Measurements from ENCODE around the gene IL22RA1. TPM values are rescaled to one million over a fixed set of nuclear protein-coding genes. Genes with fewer than 3 reads are reported as not detected.

Gene IL22RA1
- total and polyA plus RNA-seq, 10 of the 15 experiments (the other 5 are each of a cell fraction or from before 2014, with no cell fraction given) = not detected

DNA sequence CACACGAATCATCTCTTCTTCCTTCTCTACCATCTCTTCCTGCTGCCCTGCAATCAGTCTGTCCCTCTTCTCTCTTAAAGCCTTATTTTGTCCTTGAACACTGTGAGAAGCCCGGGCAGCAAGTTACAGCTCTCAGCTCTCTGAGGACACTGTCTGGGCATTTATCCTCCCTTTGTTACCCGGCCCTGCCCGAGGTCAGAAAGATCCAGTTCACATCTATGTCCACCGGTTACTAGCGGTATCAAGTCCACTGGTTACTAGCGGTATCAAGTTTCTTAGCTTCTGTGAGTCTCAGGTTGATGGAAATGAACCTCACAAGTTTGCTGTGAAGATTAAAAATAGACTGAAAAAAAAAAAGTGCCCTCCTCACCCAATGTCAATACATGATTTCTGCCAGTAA lies 25.3 kb upstream of the IL22RA1 start (continued):
- no peak for TF ChIP-seq FOXM1 (IDR thresholded peaks at IDR 0.05; ENCODE audit: low read depth, low read length)
- no peak for TF ChIP-seq ATF7 (IDR thresholded peaks at IDR 0.05; ENCODE audit: low read depth)

DNA sequence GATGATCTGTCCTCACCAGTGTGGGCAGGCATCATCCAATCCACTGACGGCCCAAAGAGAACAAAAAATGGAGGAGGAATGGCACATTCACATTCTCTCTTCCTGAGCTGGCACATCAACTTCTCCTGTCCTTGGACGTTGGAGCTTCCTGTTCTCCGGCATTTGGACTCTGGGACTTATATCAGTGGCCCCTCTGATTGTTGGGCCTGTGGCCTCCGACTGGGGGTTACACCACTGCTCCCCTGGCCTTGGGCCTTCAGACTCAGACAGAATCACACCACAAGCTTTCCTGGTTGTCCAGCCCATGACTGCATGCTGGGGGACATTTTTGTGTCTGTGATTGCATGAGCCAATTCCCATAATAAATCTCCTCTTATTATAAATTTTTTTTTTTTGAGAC lies 24.1 kb upstream of the IL22RA1 start:
- ATAC-seq (no peak), DNase-seq (ENCODE audit: low read depth, low spot score) (no peak), FAIRE-seq (no peak)
- 55% methylated on average over 4 of the region's 4 CpGs for WGBS (ENCODE audit: insufficient coverage, insufficient replicate concordance, low lambda C conversion rate, missing lambda C conversion rate)
- ChIA-PET RAD21 (ENCODE audit: unreplicated experiment) (no interaction called here), CTCF (interaction anchor here (1.0 kb wide), 1 partner anchor 32 kb away, joined by 4 read pairs; no protein-coding TSS in a partner anchor), SMC1A (ENCODE audit: uncharacterized antibody, unreplicated experiment) (interaction anchor here (1.2 kb wide), 1 partner anchor 194 kb away, joined by 3 read pairs; no protein-coding TSS in a partner anchor), POLR2A (no interaction called here)
- H3K36me3 ChIP-seq (ENCODE audit: control insufficient read depth in 2 of 2, insufficient read depth in 2 of 2, low read length in 1 of 2) = peaks cover 0 to 7% of the 10 kb centered on the region in 2 experiments; a peak in 1 of 4 replicates
- H3K9ac ChIP-seq (ENCODE audit: control insufficient read depth, insufficient read depth, low read length) = no peak overlapping the region
- in situ Hi-C loops (cut with MboI) = no loop called here
- no peaks in the 10 kb centered on the region for H3K9me3 ChIP-seq (replicated peaks; ENCODE audit: control insufficient read depth, insufficient read depth, low read length)
- no peaks in the 10 kb centered on the region for H4K20me1 ChIP-seq (ENCODE audit: control insufficient read depth, insufficient read depth)
- H3K27ac ChIP-seq (ENCODE audit: control insufficient read depth, insufficient read depth) = no peak overlapping the region
- no peaks in the 10 kb centered on the region for H3K4me1 ChIP-seq (ENCODE audit: control insufficient read depth, insufficient read depth, low read length)
- no peaks in the 10 kb centered on the region for H3K79me2 ChIP-seq (ENCODE audit: control insufficient read depth, insufficient read depth, low read length)
- intact Hi-C loops (cut with micrococcal nuclease; ENCODE audit: unreplicated experiment) = no loop called here
- H2AFZ ChIP-seq (ENCODE audit: control insufficient read depth, low read depth, low read length) = no peak overlapping the region
- no peak overlapping the region for H3K4me3 ChIP-seq
- H3K27me3 ChIP-seq (replicated peaks in 1 of 2; ENCODE audit: control insufficient read depth in 2 of 2, insufficient read depth in 2 of 2, low read length in 1 of 2) = no peaks in the 10 kb centered on the region
- BruUV-seq (replicated peaks) = no TSS peak
- H3K4me2 ChIP-seq (ENCODE audit: control insufficient read depth, insufficient read depth) = no peak overlapping the region
- no peak for TF ChIP-seq ZNF207 (IDR thresholded peaks at IDR 0.05; ENCODE audit: borderline replicate concordance)
- TF ChIP-seq, protein P1, sequence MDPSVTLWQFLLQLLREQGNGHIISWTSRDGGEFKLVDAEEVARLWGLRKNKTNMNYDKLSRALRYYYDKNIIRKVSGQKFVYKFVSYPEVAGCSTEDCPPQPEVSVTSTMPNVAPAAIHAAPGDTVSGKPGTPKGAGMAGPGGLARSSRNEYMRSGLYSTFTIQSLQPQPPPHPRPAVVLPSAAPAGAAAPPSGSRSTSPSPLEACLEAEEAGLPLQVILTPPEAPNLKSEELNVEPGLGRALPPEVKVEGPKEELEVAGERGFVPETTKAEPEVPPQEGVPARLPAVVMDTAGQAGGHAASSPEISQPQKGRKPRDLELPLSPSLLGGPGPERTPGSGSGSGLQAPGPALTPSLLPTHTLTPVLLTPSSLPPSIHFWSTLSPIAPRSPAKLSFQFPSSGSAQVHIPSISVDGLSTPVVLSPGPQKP (IDR thresholded peaks at IDR 0.05; ENCODE audit: low read depth, low read length) = no peak
- no peak for TF ChIP-seq POLR2A (IDR thresholded peaks at IDR 0.05; ENCODE audit: low read depth, low read length)
- no peak for TF ChIP-seq EZH2 (IDR thresholded peaks at IDR 0.05; ENCODE audit: borderline replicate concordance, control insufficient read depth, low read depth, low read length)
- no peak for TF ChIP-seq ZNF24 (IDR thresholded peaks at IDR 0.05)
- no peak for TF ChIP-seq ATF7 (IDR thresholded peaks at IDR 0.05; ENCODE audit: low read depth)
- TF ChIP-seq, protein P2, sequence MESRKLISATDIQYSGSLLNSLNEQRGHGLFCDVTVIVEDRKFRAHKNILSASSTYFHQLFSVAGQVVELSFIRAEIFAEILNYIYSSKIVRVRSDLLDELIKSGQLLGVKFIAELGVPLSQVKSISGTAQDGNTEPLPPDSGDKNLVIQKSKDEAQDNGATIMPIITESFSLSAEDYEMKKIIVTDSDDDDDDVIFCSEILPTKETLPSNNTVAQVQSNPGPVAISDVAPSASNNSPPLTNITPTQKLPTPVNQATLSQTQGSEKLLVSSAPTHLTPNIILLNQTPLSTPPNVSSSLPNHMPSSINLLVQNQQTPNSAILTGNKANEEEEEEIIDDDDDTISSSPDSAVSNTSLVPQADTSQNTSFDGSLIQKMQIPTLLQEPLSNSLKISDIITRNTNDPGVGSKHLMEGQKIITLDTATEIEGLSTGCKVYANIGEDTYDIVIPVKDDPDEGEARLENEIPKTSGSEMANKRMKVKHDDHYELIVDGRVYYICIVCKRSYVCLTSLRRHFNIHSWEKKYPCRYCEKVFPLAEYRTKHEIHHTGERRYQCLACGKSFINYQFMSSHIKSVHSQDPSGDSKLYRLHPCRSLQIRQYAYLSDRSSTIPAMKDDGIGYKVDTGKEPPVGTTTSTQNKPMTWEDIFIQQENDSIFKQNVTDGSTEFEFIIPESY (IDR thresholded peaks at IDR 0.05) = no peak
- TF ChIP-seq JUND (IDR thresholded peaks at IDR 0.05; ENCODE audit: low read depth, low read length) = no peak
- no peak for TF ChIP-seq NR2F1 (conservative IDR thresholded peaks at IDR 0.05)
- no peak for TF ChIP-seq RFX5 (IDR thresholded peaks at IDR 0.05; ENCODE audit: low read depth, low read length)
- TF ChIP-seq SUPT20H (IDR thresholded peaks at IDR 0.05; ENCODE audit: borderline replicate concordance, control insufficient read depth, low read depth, low read length) = no peak
- TF ChIP-seq, protein P3, sequence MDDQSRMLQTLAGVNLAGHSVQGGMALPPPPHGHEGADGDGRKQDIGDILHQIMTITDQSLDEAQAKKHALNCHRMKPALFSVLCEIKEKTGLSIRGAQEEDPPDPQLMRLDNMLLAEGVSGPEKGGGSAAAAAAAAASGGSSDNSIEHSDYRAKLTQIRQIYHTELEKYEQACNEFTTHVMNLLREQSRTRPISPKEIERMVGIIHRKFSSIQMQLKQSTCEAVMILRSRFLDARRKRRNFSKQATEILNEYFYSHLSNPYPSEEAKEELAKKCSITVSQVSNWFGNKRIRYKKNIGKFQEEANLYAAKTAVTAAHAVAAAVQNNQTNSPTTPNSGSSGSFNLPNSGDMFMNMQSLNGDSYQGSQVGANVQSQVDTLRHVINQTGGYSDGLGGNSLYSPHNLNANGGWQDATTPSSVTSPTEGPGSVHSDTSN (IDR thresholded peaks at IDR 0.05; ENCODE audit: insufficient replicate concordance, low read depth, low read length) = no peak
- no peak for TF ChIP-seq BHLHE40 (IDR thresholded peaks at IDR 0.05; ENCODE audit: borderline replicate concordance in 1 of 2, low read depth in 2 of 2, low read length in 1 of 2)
- TF ChIP-seq SREBF2 (IDR thresholded peaks at IDR 0.05; ENCODE audit: low read length) = no peak
- TF ChIP-seq ZNF217 (IDR thresholded peaks at IDR 0.05) = no peak
